B cell (primary cell): ENCODE results near the gene ITGB8.

Source experiments
- EZH2 ChIP-seq: IDR thresholded peaks from 2 replicates; pipeline ENCODE4 v1.6.1; 2012; ENCODE audit warnings: borderline replicate concordance, low read depth, mild to moderate bottlenecking, moderate library complexity, low read length; ENCODE audit not compliant: insufficient read depth, poor library complexity, severe bottlenecking
- TF ChIP-seq, protein P1 (sequence below): fragments of 200-600 bp; IDR thresholded peaks from one replicate; pipeline ENCODE4 v1.8.0; 2022; ENCODE audit warnings: antibody characterized with exemption, mild to moderate bottlenecking

DNA sequence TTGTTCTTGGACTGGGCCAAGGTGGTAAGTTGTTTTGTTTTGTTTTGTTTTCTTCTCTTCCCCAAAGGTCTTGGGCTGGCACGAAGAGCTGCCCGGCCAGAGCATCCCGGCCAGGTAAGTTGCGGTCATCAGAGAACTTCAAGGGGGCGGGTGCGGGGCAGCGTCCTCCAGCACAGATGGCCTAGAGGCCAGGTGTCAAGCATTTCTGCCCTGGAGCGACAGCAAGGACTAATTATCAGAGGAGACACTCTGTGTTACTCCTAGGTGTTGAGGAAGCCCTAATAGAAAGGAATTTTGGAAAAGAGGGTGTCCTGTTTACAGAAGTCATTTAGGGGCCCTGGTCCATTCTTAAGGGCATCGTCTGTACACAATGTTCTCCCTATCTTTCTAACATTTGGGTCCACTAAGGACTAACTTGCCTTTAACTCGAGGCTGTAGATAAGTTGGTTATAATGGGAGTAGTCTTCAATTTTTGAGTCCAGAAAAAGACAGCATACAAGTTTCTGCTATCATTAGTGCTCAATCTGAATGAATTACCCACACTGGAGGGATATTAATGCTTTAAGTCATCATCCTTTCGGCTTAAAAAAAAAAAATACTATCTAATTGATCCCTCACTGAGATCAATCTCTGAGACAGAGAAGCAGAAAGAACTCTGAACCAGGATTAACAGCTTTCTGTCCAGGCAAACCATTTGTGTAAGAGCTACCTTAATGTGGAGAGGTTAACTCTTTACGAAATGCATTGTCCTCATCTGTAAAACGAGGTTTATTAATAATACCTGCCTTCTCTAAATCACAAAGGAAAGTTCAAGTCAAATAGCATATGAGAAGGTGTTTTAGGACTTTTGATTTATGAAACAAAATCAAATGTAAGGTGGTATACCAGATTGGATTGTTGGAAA lies 1.5 kb downstream of the ITGB8 start:
- TF ChIP-seq, protein P1, sequence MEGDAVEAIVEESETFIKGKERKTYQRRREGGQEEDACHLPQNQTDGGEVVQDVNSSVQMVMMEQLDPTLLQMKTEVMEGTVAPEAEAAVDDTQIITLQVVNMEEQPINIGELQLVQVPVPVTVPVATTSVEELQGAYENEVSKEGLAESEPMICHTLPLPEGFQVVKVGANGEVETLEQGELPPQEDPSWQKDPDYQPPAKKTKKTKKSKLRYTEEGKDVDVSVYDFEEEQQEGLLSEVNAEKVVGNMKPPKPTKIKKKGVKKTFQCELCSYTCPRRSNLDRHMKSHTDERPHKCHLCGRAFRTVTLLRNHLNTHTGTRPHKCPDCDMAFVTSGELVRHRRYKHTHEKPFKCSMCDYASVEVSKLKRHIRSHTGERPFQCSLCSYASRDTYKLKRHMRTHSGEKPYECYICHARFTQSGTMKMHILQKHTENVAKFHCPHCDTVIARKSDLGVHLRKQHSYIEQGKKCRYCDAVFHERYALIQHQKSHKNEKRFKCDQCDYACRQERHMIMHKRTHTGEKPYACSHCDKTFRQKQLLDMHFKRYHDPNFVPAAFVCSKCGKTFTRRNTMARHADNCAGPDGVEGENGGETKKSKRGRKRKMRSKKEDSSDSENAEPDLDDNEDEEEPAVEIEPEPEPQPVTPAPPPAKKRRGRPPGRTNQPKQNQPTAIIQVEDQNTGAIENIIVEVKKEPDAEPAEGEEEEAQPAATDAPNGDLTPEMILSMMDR, result no peak
- TF ChIP-seq EZH2, result no peak
